Rectal smooth muscle tissue (tissue), 1 donor: Measurements from ENCODE around the gene COL6A2.

ENCODE experiments used
- H3K27ac ChIP-seq: one replicate; pipeline ENCODE4 v1.7.0; 2013; ENCODE audit warnings: low read depth, low read length, inconsistent platforms
- H3K27me3 ChIP-seq: one replicate; pipeline ENCODE4 v1.7.0; 2013; ENCODE audit warnings: low read length; ENCODE audit not compliant: control insufficient read depth, insufficient read depth
- H3K36me3 ChIP-seq: one replicate; pipeline ENCODE4 v1.7.0; 2013; ENCODE audit warnings: low read length; ENCODE audit not compliant: control insufficient read depth, insufficient read depth
- H3K4me1 ChIP-seq: one replicate; pipeline ENCODE4 v1.7.0; 2013; ENCODE audit warnings: low read length; ENCODE audit not compliant: control insufficient read depth, insufficient read depth
- H3K4me3 ChIP-seq: one replicate; pipeline ENCODE4 v1.7.0; 2013; ENCODE audit warnings: low read length
- H3K9ac ChIP-seq: one replicate; pipeline ENCODE4 v1.7.0; 2013; ENCODE audit warnings: low read length

COL6A2 gene

DNA sequence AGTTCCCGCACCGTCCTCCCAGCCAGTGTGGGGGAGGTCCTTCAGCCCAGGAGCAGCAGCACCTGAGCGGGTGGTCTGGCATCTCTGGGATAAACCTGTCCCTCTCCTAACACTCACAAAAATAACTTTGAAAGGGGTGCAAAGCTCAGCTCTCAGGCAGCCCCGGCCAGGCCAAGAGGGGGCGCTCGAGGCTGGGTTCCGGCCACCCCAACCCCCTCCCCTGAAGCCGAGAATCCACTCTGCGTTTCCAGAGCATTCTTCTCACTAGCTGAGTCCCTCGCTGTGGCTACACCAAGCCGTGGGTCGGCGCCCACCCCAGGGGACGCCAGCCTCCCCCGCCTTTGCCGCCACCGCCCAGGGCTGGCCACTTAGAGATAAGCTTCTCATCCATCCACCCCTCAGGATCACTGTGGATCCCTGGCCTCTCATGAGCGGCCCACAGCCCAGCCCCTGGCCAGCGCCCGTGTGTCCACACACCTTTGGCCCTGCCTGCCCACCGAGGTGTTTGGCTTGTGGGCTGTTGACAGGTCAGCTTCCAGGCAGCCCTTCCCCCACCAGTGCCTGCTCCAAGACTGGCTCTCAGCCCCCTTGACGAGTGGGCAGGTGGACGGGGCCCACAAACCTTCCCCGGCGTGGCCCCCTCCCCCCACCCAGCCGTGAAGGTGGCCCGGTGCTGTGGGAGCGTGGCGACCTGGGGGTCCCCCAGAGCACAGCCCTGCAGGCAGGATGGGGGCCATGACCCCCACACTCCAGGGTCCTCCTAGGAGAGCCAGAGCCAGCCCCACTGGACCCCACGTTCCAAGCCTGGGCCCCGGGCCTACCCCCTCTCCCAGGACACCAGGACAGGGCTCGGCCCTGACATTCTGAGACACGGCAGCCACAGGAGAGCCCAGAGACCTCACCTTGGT is 55.6 kb downstream of the COL6A2 start:
- H3K27ac ChIP-seq: no peak overlapping the region
- H3K9ac ChIP-seq: no peak overlapping the region
- no peak overlapping the region for H3K4me3 ChIP-seq
- H3K36me3 ChIP-seq: no peaks in the 10 kb centered on the region
- no peaks in the 10 kb centered on the region for H3K4me1 ChIP-seq
- H3K27me3 ChIP-seq: no peaks in the 10 kb centered on the region

DNA sequence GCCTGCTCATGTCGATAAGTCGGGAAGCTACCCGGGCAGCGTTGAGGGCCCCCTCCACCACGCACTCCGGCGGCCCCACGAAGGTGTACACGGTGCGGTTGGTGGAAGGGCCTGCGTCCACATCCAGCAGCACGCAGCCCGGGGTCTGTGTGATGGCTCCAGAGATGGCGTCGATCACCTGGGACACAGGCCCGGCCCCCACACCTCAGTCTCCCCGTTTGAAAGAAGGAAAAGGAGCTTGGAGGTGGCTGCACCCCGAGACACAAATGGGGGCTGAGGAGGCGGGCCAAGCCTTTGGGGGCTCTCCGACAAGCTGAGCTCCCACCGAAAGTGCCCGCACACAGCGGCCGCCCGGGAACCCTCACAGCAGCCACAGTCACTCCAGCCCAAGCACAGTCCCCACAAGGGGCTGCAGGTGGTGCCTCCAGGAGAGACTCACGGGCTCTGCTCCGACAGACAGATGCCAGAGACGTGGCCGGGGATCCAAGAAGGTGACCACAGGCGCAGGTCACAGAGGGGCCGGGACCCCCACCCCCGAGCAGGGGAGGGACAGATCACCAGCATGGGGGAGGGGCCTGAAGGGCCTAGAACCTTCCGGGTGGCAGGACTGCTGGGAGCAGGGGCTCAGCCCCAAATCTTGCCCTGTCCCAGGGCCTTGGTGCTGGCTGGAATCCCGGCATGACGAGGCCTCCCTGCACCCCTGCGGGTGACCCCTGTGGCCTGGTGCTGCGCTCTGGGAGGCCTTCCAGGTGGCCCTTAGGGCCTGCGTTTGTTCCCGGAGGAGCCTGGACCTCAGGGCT is 56.4 kb downstream of the COL6A2 start:
- Histone ChIP-seq H3K9ac (no peak overlapping the region), H3K36me3 (no peaks in the 10 kb centered on the region), H3K4me3 (no peak overlapping the region), H3K27ac (no peak overlapping the region), H3K27me3 (no peaks in the 10 kb centered on the region), H3K4me1 (no peaks in the 10 kb centered on the region)

DNA sequence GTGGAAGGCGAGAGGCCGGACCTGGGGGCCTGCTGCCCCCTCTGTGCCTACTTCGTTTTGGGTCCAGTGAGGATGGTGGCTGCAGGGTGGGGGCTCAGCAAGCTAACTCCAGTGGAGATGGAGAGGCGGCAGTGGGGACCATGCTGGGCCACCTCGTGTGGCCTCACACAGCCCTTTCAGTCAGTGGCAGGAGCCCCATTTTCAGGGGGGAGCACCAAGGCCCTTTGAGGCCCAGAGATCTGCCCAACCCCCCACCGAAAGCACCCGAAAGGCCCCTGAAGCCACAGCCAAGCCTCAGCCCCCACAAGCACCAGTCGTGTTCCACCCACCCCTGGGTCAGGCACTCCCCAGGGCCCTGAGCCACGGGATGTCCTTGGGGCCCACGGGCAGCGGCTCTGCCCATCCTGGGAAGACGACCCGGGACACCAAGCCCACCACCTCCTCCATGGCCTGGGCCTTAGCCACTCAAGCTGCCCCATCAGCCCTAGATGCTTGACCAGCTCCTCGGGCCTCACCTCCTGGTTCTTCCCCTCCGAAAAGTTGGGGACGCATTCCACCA is 57.1 kb downstream of the COL6A2 start:
- no peaks in the 10 kb centered on the region for H3K4me1 ChIP-seq
- H3K9ac ChIP-seq: no peak overlapping the region
- no peak overlapping the region for H3K27ac ChIP-seq
- no peaks in the 10 kb centered on the region for H3K36me3 ChIP-seq
- H3K4me3 ChIP-seq: no peak overlapping the region
- no peaks in the 10 kb centered on the region for H3K27me3 ChIP-seq

DNA sequence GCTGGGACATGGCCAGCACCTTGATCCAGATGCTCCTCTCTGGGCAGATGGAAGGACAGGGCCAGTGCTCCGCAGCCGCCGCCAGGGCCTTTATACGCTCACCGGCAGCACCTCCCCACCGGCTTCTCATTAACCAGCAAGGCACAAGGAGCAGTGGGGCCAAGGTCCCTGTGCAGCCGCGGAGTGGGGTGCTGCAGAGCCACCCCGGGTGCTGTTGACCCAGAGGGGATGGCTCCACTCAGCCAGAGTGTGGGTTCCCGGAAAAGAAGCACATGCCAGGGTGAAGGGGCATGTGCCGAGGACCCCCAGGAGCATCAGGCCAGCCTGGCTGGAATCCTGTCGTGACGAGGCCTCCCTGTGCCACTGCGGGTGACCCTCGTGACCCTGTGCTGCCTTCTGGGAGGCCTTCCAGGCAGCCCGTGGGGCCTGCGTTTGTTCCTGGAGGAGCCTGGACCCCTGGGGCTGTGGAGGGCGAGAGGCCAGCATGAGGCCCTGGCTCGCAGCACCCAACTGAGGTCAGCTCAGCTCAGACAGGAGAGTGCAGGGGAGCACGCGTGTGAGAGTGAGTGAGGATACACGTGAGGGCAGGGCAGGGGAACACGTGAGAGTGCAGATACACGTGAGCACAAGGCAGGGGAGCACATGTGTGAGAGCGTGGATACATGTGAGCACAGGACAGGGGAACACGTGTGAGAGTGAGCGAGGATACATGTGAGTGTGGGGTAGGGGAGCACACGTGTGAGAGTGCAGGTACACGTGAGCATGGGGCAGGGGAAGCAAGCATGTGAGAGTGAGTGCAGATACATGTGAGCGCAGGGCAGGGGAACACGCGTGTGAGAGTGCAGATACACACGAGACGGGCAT is 57.8 kb downstream of the COL6A2 start, which contains the start of gene FTCD:
Gene FTCD (minus strand): TSS at position 66 of the 864 bp plus-strand sequence. CDS start 56 bp downstream, at position 10.
- no peak within 1 kb of the TSS for H3K27ac ChIP-seq
- no peaks in the 10 kb centered on the region for H3K27me3 ChIP-seq
- no peak within 1 kb of the TSS for H3K9ac ChIP-seq
- H3K36me3 ChIP-seq: no peaks in the 10 kb centered on the region
- no peaks in the 10 kb centered on the region for H3K4me1 ChIP-seq
- H3K4me3 ChIP-seq: no peak within 1 kb of the TSS

DNA sequence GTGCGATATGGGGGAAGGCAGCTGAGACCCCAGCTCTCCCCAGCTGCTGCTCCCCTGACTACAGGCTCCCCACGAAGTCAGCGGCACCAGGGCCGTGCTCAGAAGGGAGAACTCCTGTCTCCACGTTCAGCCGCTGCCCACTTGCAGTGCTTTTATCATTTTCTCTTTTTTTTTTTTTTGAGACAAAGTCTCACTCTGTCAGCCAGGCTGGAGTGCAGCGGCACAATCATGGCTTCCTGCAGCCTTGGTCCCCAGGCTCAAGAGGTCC is 58.4 kb downstream of the COL6A2 start:
- H3K4me1 ChIP-seq: no peaks in the 10 kb centered on the region
- H3K36me3 ChIP-seq: no peaks in the 10 kb centered on the region
- no peak overlapping the region for H3K9ac ChIP-seq
- no peaks in the 10 kb centered on the region for H3K27me3 ChIP-seq
- no peak overlapping the region for H3K4me3 ChIP-seq
- no peak overlapping the region for H3K27ac ChIP-seq

DNA sequence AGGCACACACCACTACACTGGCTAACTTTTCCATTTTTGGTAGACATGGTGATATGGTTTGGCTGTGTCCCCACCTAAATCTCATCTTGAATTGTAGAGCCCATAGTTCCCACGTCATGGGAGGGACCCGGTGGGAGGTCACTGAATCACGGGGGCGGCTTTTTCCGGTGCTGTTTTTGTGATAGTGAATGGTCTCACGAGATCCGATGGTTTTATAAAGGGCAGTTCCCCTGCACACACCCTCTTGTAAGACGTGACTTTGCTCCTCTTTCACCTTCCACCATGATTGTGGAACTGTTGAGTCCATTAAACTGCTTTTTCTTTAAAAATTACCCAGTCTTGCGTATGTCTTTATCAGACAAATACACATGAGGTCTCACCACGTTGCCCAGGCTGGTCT is 58.8 kb downstream of the COL6A2 start:
- Histone ChIP-seq H3K9ac (no peak overlapping the region), H3K27me3 (no peaks in the 10 kb centered on the region), H3K4me1 (no peaks in the 10 kb centered on the region), H3K27ac (no peak overlapping the region), H3K36me3 (no peaks in the 10 kb centered on the region), H3K4me3 (no peak overlapping the region)

DNA sequence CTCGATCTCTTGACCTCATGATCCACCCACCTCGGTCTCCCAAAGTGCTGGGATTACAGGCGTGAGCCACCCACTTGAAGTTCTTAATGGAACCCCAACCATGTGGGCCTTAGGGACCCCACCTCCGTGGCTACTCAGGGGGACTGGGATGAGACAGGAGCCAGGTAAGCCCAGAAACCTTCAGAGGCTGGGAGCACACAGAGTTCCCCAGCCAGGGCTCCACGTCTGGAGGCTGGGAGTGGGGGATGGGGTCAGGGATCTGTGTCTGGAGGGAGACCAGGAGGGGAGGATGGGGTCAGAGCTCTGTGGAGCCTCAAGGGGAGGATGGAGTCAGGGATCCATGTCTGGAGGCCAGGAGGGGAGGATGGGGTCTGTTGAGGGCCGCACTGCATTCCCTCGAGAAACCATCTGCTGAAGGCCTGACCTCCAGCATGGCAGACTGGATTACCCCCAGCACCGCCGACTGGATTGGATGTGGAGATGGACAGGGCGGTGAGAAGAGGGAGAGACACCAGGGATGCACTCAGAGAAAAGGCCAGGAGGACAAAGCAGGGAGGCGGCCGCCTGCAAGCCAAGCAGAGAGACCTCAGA is 59.6 kb downstream of the COL6A2 start:
- no peak overlapping the region for H3K27ac ChIP-seq
- H3K27me3 ChIP-seq: no peaks in the 10 kb centered on the region
- no peak overlapping the region for H3K9ac ChIP-seq
- H3K4me3 ChIP-seq: no peak overlapping the region
- H3K36me3 ChIP-seq: no peaks in the 10 kb centered on the region
- H3K4me1 ChIP-seq: no peaks in the 10 kb centered on the region

DNA sequence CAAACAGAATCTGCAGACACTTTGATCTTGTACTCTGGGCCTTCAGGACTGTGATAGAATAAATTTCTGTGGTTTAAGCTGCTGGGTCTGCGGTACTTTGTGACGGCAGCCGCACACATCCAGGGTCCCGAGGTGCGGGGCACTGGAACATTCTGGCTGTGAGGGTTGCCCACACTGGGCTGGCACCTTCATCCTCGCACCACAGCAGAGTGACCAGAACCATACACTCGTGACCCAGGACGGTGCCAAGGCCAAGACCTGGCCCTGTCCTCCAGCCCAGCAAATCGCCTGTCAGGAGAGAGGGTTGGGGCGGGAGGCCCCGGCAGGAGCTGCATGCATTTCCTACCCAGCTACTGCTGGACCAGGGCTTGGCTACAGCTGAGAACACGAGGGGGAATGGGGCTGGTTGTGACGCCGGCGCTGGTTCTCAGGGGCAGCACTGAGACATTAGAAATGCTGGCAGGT is 60.1 kb downstream of the COL6A2 start:
- Histone ChIP-seq H3K9ac (no peak overlapping the region), H3K27ac (no peak overlapping the region), H3K4me1 (no peaks in the 10 kb centered on the region), H3K4me3 (no peak overlapping the region), H3K36me3 (no peaks in the 10 kb centered on the region), H3K27me3 (no peaks in the 10 kb centered on the region)

DNA sequence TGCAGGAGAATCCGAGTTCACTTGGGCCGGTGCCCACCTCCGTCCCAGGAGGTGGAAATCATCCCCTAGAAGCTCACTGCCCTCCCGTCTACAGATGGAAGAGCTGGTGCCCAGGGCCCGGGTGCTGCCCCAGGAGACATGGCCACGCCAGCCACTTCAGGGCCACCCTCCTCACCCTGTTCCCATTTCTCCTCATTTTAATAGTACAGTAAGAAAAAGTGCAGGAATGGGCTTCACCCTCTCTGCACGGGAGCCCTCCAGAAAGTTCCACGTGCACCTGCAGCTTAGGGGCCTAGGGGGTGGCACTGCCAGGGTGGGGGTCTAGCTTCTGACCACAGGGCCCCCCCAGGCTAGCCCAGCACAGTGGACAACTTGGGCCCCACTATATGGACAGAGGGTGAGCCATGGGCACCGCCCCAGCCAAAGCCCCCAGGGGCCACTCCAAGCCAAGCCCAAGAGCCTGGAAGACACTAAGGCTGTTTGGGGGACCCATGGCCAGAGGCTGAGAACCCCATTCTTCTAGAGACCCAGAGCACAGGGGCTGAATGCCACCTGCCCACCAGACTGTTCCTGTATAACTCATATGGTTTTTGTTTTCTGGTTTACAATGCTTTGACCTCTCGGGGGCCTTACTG is 60.9 kb downstream of the COL6A2 start:
- no peaks in the 10 kb centered on the region for H3K4me1 ChIP-seq
- no peaks in the 10 kb centered on the region for H3K27me3 ChIP-seq
- H3K4me3 ChIP-seq: no peak overlapping the region
- no peaks in the 10 kb centered on the region for H3K36me3 ChIP-seq
- no peak overlapping the region for H3K27ac ChIP-seq
- H3K9ac ChIP-seq: no peak overlapping the region

DNA sequence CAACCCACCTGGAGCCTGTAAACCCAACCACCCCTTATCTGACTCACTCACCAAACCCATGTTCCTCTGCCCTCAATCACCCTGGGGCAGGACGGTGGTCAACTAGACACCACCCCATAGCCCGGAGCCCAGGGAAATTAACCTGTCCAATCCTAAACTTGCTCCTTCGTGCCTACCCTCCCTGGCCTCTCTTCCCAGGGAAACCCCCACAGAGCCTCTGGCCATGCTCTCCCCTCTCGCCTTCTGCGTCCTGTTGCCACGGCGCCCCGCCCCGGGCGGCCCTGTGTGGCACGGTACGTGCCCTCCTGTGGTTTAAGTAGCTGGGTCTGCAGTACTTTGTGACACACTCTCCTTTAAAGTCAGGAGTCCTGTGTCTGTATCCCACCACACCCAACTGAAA is 61.5 kb downstream of the COL6A2 start:
- Histone ChIP-seq H3K4me1 (no peaks in the 10 kb centered on the region), H3K27me3 (no peaks in the 10 kb centered on the region), H3K9ac (no peak overlapping the region), H3K36me3 (no peaks in the 10 kb centered on the region), H3K4me3 (no peak overlapping the region), H3K27ac (no peak overlapping the region)

DNA sequence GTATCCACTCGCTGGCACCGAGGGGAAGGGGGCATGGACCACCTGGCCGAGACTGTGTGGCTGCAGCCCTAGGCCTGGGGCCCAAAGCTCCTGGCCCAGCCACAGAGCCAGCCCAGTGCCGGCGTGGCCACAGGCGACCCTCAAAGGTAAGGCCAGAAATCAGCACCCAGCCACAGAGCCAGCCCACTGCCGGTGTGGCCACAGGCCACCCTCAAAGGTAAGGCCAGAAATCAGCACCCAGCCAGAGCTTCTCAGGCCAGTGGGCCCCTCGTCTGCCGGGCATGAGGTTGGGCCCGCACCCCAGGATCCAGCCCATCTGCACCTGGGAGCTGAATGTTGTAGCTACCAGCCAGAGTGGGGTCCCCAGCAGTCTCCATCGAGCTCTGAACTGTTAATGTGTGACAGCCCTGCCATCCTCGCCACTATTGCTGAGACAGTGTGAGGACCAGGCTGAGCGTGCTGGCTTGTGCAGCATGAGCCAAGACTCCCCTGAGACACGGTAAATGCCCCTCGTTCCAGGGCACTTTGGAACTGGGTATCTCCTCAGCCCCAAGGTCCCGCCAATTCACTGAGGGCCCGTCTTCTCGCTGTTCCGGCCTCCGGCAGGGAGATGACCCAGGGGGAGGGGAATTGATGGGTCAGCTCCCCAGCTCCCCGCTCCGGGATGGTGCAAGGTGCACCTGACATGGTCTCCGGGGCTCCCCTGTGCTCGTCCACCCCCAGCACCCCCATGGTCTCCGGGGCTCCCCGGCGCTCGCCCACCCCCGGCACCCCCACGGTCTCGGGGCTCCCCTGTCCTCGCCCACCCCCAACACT is 62.1 kb downstream of the COL6A2 start:
- H3K9ac ChIP-seq: no peak overlapping the region
- H3K27ac ChIP-seq: no peak overlapping the region
- no peaks in the 10 kb centered on the region for H3K4me1 ChIP-seq
- no peaks in the 10 kb centered on the region for H3K27me3 ChIP-seq
- H3K4me3 ChIP-seq: no peak overlapping the region
- no peaks in the 10 kb centered on the region for H3K36me3 ChIP-seq
